Measurements from ENCODE around the gene INTU.

INTU gene

GRCh38 chr4:127747883-127748282, 115.1 kb downstream of the INTU start:
- DNase-seq (ENCODE audit: low read depth in 2 of 2): no peak

- DNase-seq (ENCODE audit: low read depth in 2 of 2): no peak
Observed at GRCh38 chr4:127748957-127749356, 116.2 kb downstream of the INTU start.

GRCh38 chr4:127756906-127757305, 124.1 kb downstream of the INTU start:
- DNase-seq (ENCODE audit: low read depth in 2 of 2): no peak

GRCh38 chr4:127759228-127759820, 126.6 kb downstream of the INTU start:
- DNase-seq (ENCODE audit: low read depth in 2 of 2): no peak

- no peak for DNase-seq (ENCODE audit: low read depth in 2 of 2)
Observed at GRCh38 chr4:127759893-127760292, 127.1 kb downstream of the INTU start.

- DNase-seq (ENCODE audit: low read depth in 2 of 2): no peak
Observed at GRCh38 chr4:127771535-127772275, 138.9 kb downstream of the INTU start.

GRCh38 chr4:127772769-127773671, 140.3 kb downstream of the INTU start:
- DNase-seq (ENCODE audit: low read depth in 2 of 2): no peak

GRCh38 chr4:127775843-127776242, 143.1 kb downstream of the INTU start:
- no peak for DNase-seq (ENCODE audit: low read depth in 2 of 2)

All from fibroblast of skin of left quadriceps (primary cell).